Lung (tissue), 12 donors: ENCODE results near the gene COL11A2. TPM values are rescaled to one million over a fixed set of nuclear protein-coding genes. Genes with fewer than 3 reads are reported as not detected.
A peak's percentile ranks its signal among the peaks of the same experiment; 100 is the strongest.

Experiments used
- ATAC-seq: fragments of 200-7000 bp; cut with Tn5 transposase; one replicate; pipeline ENCODE4 v1.9.1; 2020; ENCODE audit warnings: moderate number of reproducible peaks; ENCODE audit not compliant: insufficient read depth, low FRiP score
- DNase-seq, 3 donors: peaks; one replicate each; pipeline ENCODE4 v3.0.0-alpha.2; 2013 to 2017
- H3K27ac ChIP-seq, 2 donors: one replicate each; pipeline ENCODE4 v1.5.1; 2013; ENCODE audit warnings: mild to moderate bottlenecking in 2 of 2, moderate library complexity in 2 of 2, control low read depth in 1 of 2, inconsistent platforms in 1 of 2, low read depth in 1 of 2, low read length in 1 of 2
- H3K27me3 ChIP-seq, 3 donors: one replicate each; pipeline ENCODE4 v1.5.1; 2013; ENCODE audit warnings: low read length in 2 of 3; ENCODE audit not compliant: control insufficient read depth in 3 of 3, insufficient read depth in 3 of 3
- H3K36me3 ChIP-seq, 4 donors: one replicate each; pipeline ENCODE4 v1.5.1; 2013; ENCODE audit warnings: low read length in 4 of 4, mild to moderate bottlenecking in 1 of 4, moderate library complexity in 1 of 4; ENCODE audit not compliant: control insufficient read depth in 4 of 4, insufficient read depth in 4 of 4
- H3K4me1 ChIP-seq, 5 donors: one replicate each; pipeline ENCODE4 v1.5.1; 2013; ENCODE audit warnings: low read length in 5 of 5, mild to moderate bottlenecking in 2 of 5, moderate library complexity in 1 of 5; ENCODE audit not compliant: control insufficient read depth in 5 of 5, insufficient read depth in 5 of 5
- H3K4me3 ChIP-seq: one replicate; pipeline ENCODE4 v1.5.1; 2013; ENCODE audit warnings: mild to moderate bottlenecking, control low read depth, moderate library complexity
- H3K9ac ChIP-seq, 2 donors: one replicate each; pipeline ENCODE4 v1.5.1; 2013; ENCODE audit warnings: low read length in 2 of 2, control low read depth in 1 of 2; ENCODE audit not compliant: insufficient read depth in 1 of 2
- H3K9me3 ChIP-seq, 4 donors: one replicate each; pipeline ENCODE4 v1.5.1; 2013; ENCODE audit warnings: low read length in 3 of 4, mild to moderate bottlenecking in 1 of 4, moderate library complexity in 1 of 4; ENCODE audit not compliant: control insufficient read depth in 4 of 4, insufficient read depth in 3 of 4
- WGBS, 2 donors: extraction: QIAGEN DNeasy Blood & Tissue Kit; methylation state at CpG; one replicate each; pipeline ENCODE4 v1.1.7; 2013; 5-methylcytosine and 5-hydroxymethylcytosine counted together
- polyA plus RNA-seq, 2 donors: library from polyadenylated mRNA; stranded (reverse); fragments of 200-250 nt; gene quantifications; one replicate each; pipeline ENCODE4 v1.2.1, GENCODE V29; 2013
- total RNA-seq, 2 donors: library from RNA; depleted of rRNA in 1 of 2; stranded (reverse); fragments of >200 nt in 1 of 2; gene quantifications; one replicate each; pipeline ENCODE4 v1.2.1, GENCODE V29; 2014 to 2021
- TF ChIP-seq, protein P1 (sequence below): IDR thresholded peaks from 2 replicates; pipeline ENCODE4 v1.5.1; 2012; ENCODE audit warnings: mild to moderate bottlenecking; ENCODE audit errors: control extremely low read depth, extremely low read depth
- donor health status: control.
- donor health status: control.
- donor health status: Bipolar disorder and iron deficiency.
- donor health status: healthy.
- donor health status: DM: yes; HTN: yes; CAD: no.

Gene COL11A2
- total and polyA plus RNA-seq, 4 donors = 0.32 to 2.4 (median 0.90) TPM

DNA sequence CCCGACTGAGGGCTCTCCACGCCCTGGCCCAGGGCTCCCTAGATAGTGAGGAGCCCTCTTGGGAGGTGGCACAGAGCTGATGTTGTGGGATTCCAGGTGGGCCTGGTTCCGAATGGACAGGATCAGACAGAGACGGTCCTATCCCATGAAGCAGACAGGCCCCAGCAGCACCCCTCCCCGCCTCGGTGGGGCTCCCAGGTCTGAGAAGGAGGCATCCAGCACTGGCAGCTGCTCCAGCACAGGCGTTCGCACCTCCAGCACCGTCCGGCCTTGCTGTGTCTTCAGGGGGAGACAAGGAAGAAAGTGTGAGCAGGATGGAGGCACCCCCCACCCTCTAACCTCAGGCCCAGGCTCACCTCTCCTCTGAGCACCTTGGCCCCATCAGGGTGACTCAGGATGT, 28.7 kb downstream of the COL11A2 start:
- Histone ChIP-seq H3K27ac (no peak overlapping the region), H3K9ac (no peak overlapping the region), H3K27me3 (no peaks in the 10 kb centered on the region), H3K9me3 (no peaks in the 10 kb centered on the region), H3K4me3 (no peak overlapping the region), H3K4me1 (peaks cover 0 to 12% (median 0%) of the 10 kb centered on the region in 5 donors), H3K36me3 (no peaks in the 10 kb centered on the region)
- 85 to 95% methylated on average over 10 of the region's 10 CpGs for WGBS, 2 donors
- DNase-seq (no peak), ATAC-seq (no peak)
- TF ChIP-seq, protein P1, sequence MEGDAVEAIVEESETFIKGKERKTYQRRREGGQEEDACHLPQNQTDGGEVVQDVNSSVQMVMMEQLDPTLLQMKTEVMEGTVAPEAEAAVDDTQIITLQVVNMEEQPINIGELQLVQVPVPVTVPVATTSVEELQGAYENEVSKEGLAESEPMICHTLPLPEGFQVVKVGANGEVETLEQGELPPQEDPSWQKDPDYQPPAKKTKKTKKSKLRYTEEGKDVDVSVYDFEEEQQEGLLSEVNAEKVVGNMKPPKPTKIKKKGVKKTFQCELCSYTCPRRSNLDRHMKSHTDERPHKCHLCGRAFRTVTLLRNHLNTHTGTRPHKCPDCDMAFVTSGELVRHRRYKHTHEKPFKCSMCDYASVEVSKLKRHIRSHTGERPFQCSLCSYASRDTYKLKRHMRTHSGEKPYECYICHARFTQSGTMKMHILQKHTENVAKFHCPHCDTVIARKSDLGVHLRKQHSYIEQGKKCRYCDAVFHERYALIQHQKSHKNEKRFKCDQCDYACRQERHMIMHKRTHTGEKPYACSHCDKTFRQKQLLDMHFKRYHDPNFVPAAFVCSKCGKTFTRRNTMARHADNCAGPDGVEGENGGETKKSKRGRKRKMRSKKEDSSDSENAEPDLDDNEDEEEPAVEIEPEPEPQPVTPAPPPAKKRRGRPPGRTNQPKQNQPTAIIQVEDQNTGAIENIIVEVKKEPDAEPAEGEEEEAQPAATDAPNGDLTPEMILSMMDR = no peak

DNA sequence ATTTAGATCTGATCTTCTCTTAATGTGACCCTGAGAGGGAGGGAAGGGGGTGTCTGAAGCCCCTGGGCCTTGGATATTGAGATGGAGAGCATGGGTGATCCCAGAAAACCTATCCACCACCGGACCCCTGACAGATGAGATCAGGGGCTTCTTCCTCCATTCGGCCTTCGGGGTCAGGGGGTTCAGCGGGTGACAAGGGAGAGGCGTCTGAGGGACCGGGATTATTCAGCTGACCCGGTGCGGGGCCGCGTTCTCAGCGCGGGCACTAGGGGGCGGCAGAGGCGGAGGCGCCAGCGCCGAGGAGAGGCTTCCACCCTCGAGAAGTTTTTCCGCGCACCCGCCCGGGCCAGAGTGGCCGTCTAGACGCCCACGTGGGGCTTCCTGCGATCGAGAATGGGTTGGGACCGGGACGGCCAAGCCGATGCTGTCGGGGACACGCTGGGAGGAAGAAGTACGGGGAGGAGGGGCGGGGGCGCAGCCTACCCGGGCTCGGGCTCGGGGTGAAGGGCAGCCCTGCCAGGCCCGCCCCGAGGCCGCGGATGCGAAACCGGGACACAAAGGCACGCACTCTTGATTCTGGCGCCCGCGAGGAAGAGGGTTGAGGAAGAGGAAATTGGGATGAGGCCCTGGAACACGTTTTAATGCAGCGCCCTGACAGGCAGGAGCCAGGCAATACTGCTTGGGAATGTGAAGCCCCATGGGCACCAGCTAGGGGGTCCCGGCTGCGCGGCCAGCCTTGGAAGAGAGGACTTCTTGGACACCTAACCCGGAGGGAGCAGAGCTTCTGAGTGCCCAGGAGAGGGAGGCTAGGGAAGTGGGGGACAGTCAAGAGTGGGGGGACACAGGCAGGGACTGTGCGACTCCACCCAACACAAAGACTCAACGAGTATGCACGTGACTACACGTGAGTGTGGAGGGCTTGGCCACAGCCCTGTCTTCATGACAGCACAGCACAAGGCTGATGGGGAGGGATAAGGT, 30.6 kb downstream of the COL11A2 start:
- WGBS, 2 donors = 7 to 8% methylated on average over 58 of the region's 58 CpGs
- H3K9me3 ChIP-seq = no peaks in the 10 kb centered on the region
- H3K9ac ChIP-seq = no peak overlapping the region
- ATAC-seq (peak; percentile 91), DNase-seq (peak; percentile 61 to 74 (median 69))
- peak overlapping the region in 1 of 2 donors; percentile 69 for H3K27ac ChIP-seq
- no peaks in the 10 kb centered on the region for H3K36me3 ChIP-seq
- H3K27me3 ChIP-seq = no peaks in the 10 kb centered on the region
- H3K4me1 ChIP-seq = peaks cover 0 to 12% (median 0%) of the 10 kb centered on the region in 5 donors
- H3K4me3 ChIP-seq = no peak overlapping the region
- TF ChIP-seq, protein P1 = peak; percentile 87

DNA sequence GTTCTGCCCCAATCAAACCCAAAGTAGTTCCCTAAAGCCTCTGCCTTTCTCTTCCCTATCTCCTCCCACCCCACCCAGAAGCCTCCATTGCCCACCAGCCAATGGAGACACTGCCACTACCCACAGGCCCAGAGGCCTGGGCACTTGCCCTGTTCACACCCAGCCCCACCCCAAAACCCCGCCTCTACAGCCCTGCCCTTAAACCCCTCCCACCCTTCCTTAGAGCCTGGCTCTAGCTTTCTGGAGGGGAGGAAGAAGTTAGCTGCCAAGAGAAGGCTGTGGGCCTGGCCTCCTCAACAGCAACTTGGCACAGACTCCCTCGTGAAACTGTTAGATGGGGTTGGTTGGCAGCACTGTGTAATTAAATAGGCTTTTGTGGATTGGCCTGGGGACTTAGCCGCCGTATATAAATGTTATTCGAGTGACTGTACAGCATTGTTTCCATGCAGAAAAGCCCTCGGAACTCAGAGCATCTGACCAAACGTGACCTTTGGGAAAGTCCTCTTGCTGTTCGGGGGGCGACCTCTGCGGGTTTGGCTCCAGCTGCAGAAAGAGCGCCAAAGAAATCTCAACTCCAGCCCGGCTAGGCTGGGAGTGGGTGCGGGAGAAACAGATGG, 31.4 kb downstream of the COL11A2 start:
- ATAC-seq = peak; percentile 76
- H3K4me1 ChIP-seq = peaks cover 0 to 12% (median 0%) of the 10 kb centered on the region in 5 donors
- peak overlapping the region in 1 of 2 donors; percentile 54 for H3K27ac ChIP-seq

More for the DNA sequence above, 31.4 kb downstream of the COL11A2 start:
- Histone ChIP-seq H3K4me3 (no peak overlapping the region), H3K9me3 (no peaks in the 10 kb centered on the region), H3K36me3 (no peaks in the 10 kb centered on the region), H3K9ac (no peak overlapping the region), H3K27me3 (no peaks in the 10 kb centered on the region)
- DNase-seq = peak; percentile 62 to 86 (median 77)
- TF ChIP-seq, protein P1 = no peak
- WGBS, 2 donors = 35 to 58% methylated on average over 13 of the region's 13 CpGs
